Skin epidermis (tissue), 12 donors: ENCODE measurements around the gene DIO1.

Experiments used
- H3K27ac ChIP-seq, 21 experiments: fragments of 200-600 bp; sonication (generic) in 11 of 21; one replicate each; pipeline ENCODE4 v1.5.0; 2020; ENCODE audit warnings: mild to moderate bottlenecking in 3 of 21, inconsistent platforms in 2 of 21, moderate library complexity in 2 of 21
- H3K4me3 ChIP-seq, 7 experiments: fragments of 200-600 bp; sonication (generic) in 2 of 7; one replicate each; pipeline ENCODE4 v1.5.0; 2020; ENCODE audit warnings: inconsistent platforms in 2 of 7, mild to moderate bottlenecking in 2 of 7, moderate library complexity in 1 of 7

The DIO1 gene

GRCh38 chr1:53956308-53957168 lies 62.6 kb downstream of the DIO1 start:
- H3K27ac ChIP-seq, result peak overlapping the region in 12 of 21 experiments; percentile 9 to 74 (median 58)
- no peak overlapping the region for H3K4me3 ChIP-seq

- H3K4me3 ChIP-seq, result no peak overlapping the region
- H3K27ac ChIP-seq, result peak overlapping the region in 12 of 21 experiments; percentile 9 to 74 (median 58)
Observed at GRCh38 chr1:53957194-53957818, 63.3 kb downstream of the DIO1 start.

- no peak overlapping the region for H3K27ac ChIP-seq
- no peak overlapping the region for H3K4me3 ChIP-seq
Observed at GRCh38 chr1:53959664-53960250, 65.8 kb downstream of the DIO1 start.
